PC-3 (cell line): ENCODE measurements around the gene STIM1.

Experiments
- EZH2 ChIP-seq: fragments of 300-600 bp; sonication (generic); IDR thresholded peaks from one replicate; pipeline ENCODE4 v1.6.1; 2017; ENCODE audit warnings: antibody characterized with exemption, mild to moderate bottlenecking, low read length; ENCODE audit not compliant: unreplicated experiment
- EZH2phosphoT487 ChIP-seq: fragments of 300-600 bp; sonication (generic); IDR thresholded peaks from 2 replicates; pipeline ENCODE4 v1.6.1; 2018; ENCODE audit warnings: mild to moderate bottlenecking, antibody characterized with exemption, low read length, borderline replicate concordance
- TF ChIP-seq, protein P1 (sequence below): fragments of 300-600 bp; sonication (generic); conservative IDR thresholded peaks from 2 replicates; pipeline ENCODE4 v1.5.1; 2017; ENCODE audit warnings: antibody characterized with exemption, low read depth, mild to moderate bottlenecking, low read length

DNA sequence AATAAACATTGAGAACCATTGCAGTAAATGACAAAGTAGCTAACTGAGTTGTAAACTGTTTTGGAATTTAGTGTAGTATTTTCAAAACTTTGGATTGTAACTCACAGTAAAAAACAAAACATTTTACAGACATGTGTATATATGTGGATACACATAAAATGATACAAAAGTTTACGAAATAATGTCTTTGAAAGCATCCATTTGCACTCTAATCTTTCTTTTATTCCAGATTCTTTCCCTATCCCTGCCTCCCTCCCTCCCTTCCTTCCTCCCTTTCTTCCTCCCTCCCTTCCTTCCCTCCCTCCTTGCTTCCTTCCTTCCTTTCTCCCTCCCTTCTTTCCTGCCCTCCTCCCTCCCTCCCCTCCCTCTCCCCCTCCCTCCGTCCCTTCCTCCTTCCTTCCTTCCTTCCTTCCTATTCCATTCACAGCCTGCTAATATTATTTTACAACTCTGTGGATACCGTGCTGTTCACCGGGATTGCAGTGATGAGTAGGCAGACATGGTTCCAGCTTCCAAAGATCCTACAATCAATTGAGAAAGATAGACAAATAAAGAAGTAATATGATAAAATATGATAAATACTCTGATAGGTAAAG lies 242.7 kb downstream of the STIM1 start:
- TF ChIP-seq, protein P1, sequence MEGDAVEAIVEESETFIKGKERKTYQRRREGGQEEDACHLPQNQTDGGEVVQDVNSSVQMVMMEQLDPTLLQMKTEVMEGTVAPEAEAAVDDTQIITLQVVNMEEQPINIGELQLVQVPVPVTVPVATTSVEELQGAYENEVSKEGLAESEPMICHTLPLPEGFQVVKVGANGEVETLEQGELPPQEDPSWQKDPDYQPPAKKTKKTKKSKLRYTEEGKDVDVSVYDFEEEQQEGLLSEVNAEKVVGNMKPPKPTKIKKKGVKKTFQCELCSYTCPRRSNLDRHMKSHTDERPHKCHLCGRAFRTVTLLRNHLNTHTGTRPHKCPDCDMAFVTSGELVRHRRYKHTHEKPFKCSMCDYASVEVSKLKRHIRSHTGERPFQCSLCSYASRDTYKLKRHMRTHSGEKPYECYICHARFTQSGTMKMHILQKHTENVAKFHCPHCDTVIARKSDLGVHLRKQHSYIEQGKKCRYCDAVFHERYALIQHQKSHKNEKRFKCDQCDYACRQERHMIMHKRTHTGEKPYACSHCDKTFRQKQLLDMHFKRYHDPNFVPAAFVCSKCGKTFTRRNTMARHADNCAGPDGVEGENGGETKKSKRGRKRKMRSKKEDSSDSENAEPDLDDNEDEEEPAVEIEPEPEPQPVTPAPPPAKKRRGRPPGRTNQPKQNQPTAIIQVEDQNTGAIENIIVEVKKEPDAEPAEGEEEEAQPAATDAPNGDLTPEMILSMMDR: no peak
- TF ChIP-seq EZH2phosphoT487 (no peak), EZH2 (no peak)
